GM18498 (cell line): Measurements from ENCODE around the gene TMA16.

Experiments
- ATAC-seq: cut with Tn5 transposase; IDR thresholded peaks from one replicate; pipeline ENCODE4 v1.9.1; 2021; ENCODE audit warnings: mild to moderate bottlenecking, moderate library complexity; ENCODE audit not compliant: unreplicated experiment

TMA16 gene

GRCh38 chr4:163558539-163559044 is 64.1 kb downstream of the TMA16 start:
- peak; percentile 66 for ATAC-seq

- no peak for ATAC-seq
These were observed 68.0 kb downstream of the TMA16 start for GRCh38 chr4:163562496-163562895.

DNA sequence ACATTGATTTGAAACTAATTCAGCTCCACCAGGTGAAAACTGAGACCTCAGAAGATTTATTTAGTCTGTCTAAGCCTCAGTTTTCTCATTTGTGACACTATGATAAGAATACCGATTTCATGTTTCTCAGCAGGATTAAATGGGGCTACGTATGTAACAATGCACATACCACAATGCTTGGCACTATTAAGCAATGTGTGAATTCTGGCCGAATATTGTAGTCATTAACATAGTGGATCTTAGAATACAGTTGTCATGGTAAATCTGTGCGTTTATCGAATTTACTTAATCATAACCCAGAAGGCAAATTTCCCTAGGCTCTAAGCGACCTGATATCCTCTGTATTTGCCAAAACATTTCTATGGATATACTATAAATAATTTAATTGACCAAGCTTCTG is 69.1 kb downstream of the TMA16 start:
- ATAC-seq, result no peak

DNA sequence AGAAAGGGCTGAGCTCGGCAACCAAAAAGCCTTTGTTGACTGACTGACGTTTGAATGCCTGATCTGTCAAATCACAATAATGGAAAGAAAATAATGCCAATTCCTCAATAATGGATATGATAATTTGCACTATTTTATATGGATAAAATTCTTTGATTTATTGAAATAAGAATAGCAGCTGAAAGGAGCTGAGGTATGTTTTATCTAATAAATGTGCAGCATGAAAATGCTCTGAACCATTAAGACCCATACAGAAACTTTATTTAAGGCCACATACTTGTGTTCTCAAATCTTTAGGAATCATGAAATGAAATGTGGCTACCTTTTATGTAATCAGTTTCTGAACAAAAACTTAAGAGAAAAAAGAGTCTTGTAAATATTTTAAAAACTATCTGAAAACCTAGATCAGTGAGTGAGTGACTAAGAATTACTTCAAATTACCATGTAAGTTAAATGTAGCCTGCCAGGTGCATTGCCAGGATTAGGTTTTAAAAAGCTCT is 69.8 kb downstream of the TMA16 start:
- no peak for ATAC-seq

DNA sequence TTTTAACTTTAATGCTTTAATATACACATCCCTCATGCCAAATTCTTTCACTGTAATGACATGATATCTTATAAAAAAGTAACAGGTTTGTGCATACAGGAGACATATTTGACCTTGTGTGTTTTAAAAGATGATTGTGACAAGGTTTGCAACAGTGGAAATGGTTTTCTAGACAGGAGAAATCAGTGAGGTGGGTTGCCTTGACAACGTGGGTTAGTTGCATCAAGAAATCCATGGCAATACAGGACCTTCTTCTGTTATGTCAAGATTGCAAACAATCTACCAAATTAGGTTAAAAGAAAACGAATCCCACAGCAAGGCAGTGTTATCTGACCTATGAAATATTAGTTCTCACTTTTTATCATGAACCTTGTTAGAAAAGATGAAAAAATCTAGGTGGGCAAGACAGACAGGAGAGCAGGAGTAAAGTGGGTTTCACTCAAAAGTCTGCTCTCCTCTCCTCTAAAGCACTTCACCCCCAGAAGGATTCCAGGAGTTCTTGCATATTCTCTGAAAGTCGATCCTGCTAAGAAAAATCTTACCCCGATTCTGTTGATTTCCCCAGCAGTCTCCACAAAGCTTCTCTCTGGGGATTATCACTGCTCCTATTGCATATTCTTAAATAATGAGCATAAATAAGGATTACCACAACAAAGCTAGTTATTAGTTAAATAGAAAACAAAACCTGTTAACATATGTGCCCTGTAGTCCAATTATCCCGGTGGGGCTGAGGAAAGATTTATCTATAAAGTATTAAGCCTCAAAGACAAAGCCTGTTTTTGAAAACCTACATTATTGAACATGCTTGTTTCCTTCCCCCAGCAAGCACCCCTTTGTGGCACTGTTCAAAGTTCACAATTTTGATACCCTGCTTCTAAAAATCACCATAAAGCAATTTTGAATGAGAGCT is 71.0 kb downstream of the TMA16 start:
- ATAC-seq, result no peak

GRCh38 chr4:163566257-163566796 is 71.8 kb downstream of the TMA16 start:
- no peak for ATAC-seq

DNA sequence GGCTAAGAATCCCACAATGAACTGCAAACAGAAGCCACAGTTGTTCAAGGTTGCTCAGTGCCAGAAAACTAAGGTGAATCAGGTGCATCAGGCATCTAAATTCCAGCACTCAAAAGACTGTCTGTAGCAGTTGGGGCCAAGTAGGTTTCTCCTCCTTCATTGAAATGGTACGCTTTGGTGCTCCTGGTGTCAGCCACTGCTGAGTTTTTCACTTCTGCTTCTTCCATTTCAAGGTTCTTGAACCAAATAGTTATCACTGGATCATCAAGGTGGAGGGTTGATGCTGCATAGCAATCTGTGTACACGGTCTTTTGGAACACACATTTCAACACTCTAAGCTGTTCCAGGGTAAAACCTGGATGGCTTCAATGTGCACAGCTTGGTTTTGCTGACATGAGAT is 74.4 kb downstream of the TMA16 start:
- peak; percentile 90 for ATAC-seq
